H9 (cell line): ENCODE measurements around the gene BOLA3. TPM values are rescaled to one million over a fixed set of nuclear protein-coding genes. Genes with fewer than 3 reads are reported as not detected.
A peak's percentile ranks its signal among the peaks of the same experiment; 100 is the strongest.

Experiments
- DNase-seq: peaks from one replicate; pipeline ENCODE4 v3.0.0-alpha.2; 2017
- H2AFZ ChIP-seq: one replicate; pipeline ENCODE4 v1.6.1; 2013; ENCODE audit warnings: mild to moderate bottlenecking, low read length, control low read depth, moderate library complexity
- H2AK5ac ChIP-seq: 2 replicates; pipeline ENCODE4 v1.6.1; 2013; ENCODE audit warnings: low read length, control low read depth, mixed read lengths; ENCODE audit not compliant: insufficient read length
- H2BK120ac ChIP-seq: one replicate; pipeline ENCODE4 v1.6.1; 2013; ENCODE audit warnings: low read depth, mild to moderate bottlenecking, low read length, control low read depth, inconsistent platforms; ENCODE audit not compliant: poor library complexity, severe bottlenecking
- H2BK12ac ChIP-seq: 2 replicates; pipeline ENCODE4 v1.6.1; 2013; ENCODE audit warnings: low read length, control low read depth, mixed read lengths, low read depth; ENCODE audit not compliant: insufficient read length
- H2BK15ac ChIP-seq: 2 replicates; pipeline ENCODE4 v1.6.1; 2013; ENCODE audit warnings: low read depth, low read length, control low read depth
- H2BK20ac ChIP-seq: one replicate; pipeline ENCODE4 v1.6.1; 2013; ENCODE audit warnings: low read depth, mild to moderate bottlenecking, low read length, control low read depth, inconsistent platforms; ENCODE audit not compliant: poor library complexity, severe bottlenecking
- H2BK5ac ChIP-seq: 2 replicates; pipeline ENCODE4 v1.6.1; 2013; ENCODE audit warnings: low read length, control low read depth, mixed read lengths; ENCODE audit not compliant: insufficient read length
- H3K14ac ChIP-seq: 2 replicates; pipeline ENCODE4 v1.6.1; 2013; ENCODE audit warnings: low read length, control low read depth; ENCODE audit not compliant: insufficient read depth
- H3K18ac ChIP-seq: 2 replicates; pipeline ENCODE4 v1.6.1; 2013; ENCODE audit warnings: low read depth, mild to moderate bottlenecking, mixed read lengths, low read length, control low read depth; ENCODE audit not compliant: insufficient read length
- H3K23ac ChIP-seq: 2 replicates; pipeline ENCODE4 v1.6.1; 2013; ENCODE audit warnings: low read length, control low read depth, mixed read lengths, low read depth; ENCODE audit not compliant: insufficient read length
- H3K23me2 ChIP-seq: 2 replicates; pipeline ENCODE4 v1.6.1; 2013; ENCODE audit warnings: low read depth, mild to moderate bottlenecking, mixed read lengths, low read length, control low read depth; ENCODE audit not compliant: insufficient read length, poor library complexity, severe bottlenecking
- H3K27ac ChIP-seq: 2 replicates; pipeline ENCODE4 v1.5.1; 2013; ENCODE audit warnings: low read length, control low read depth, mixed read lengths, low read depth; ENCODE audit not compliant: insufficient read length
- H3K27me3 ChIP-seq: 2 replicates; pipeline ENCODE4 v1.6.1; 2013; ENCODE audit warnings: low read length, control low read depth, inconsistent platforms; ENCODE audit not compliant: insufficient read depth
- H3K4ac ChIP-seq: 2 replicates; pipeline ENCODE4 v1.6.1; 2013; ENCODE audit warnings: low read depth, mild to moderate bottlenecking, control low read depth, inconsistent platforms, low read length, moderate library complexity
- H3K4me1 ChIP-seq: 2 replicates; pipeline ENCODE4 v1.6.1; 2013; ENCODE audit warnings: low read length, control low read depth, inconsistent platforms; ENCODE audit not compliant: insufficient read depth
- H3K4me2 ChIP-seq: 2 replicates; pipeline ENCODE4 v1.6.1; 2013; ENCODE audit warnings: low read length, control low read depth, mixed read lengths; ENCODE audit not compliant: insufficient read length, insufficient read depth
- H3K56ac ChIP-seq: 2 replicates; pipeline ENCODE4 v1.6.1; 2013; ENCODE audit warnings: low read depth, mild to moderate bottlenecking, mixed read lengths, low read length, control low read depth; ENCODE audit not compliant: insufficient read length
- H3K79me1 ChIP-seq: 2 replicates; pipeline ENCODE4 v1.6.1; 2013; ENCODE audit warnings: low read depth, mild to moderate bottlenecking, moderate library complexity, low read length, control low read depth, inconsistent platforms; ENCODE audit not compliant: insufficient read depth, poor library complexity, severe bottlenecking
- H3K79me2 ChIP-seq: 2 replicates; pipeline ENCODE4 v1.6.1; 2013; ENCODE audit warnings: low read length, control low read depth, inconsistent platforms; ENCODE audit not compliant: insufficient read depth
- H3K9ac ChIP-seq: 2 replicates; pipeline ENCODE4 v1.6.1; 2013; ENCODE audit warnings: low read length, control low read depth, mixed read lengths; ENCODE audit not compliant: insufficient read length; ENCODE audit errors: extremely low read depth
- H3K9me3 ChIP-seq: one replicate; pipeline ENCODE4 v1.6.1; 2013; ENCODE audit warnings: low read depth, low read length, inconsistent platforms; ENCODE audit not compliant: control insufficient read depth
- H3T11ph ChIP-seq: one replicate; pipeline ENCODE4 v1.6.1; 2013; ENCODE audit warnings: mild to moderate bottlenecking, low read length, control low read depth, inconsistent platforms
- H4K20me1 ChIP-seq: one replicate; pipeline ENCODE4 v1.6.1; 2013; ENCODE audit not compliant: control insufficient read depth, insufficient read length, insufficient read depth
- H4K5ac ChIP-seq: 2 replicates; pipeline ENCODE4 v1.6.1; 2013; ENCODE audit warnings: low read depth, mild to moderate bottlenecking, mixed read lengths, low read length, control low read depth; ENCODE audit not compliant: insufficient read length
- H4K8ac ChIP-seq: replicated peaks from 2 replicates; pipeline ENCODE4 v1.6.1; 2013; ENCODE audit warnings: low read length, control low read depth, mixed read lengths, low read depth; ENCODE audit not compliant: insufficient read length
- H4K91ac ChIP-seq: 2 replicates; pipeline ENCODE4 v1.6.1; 2013; ENCODE audit warnings: low read depth, mild to moderate bottlenecking, moderate library complexity, mixed read lengths, low read length, control low read depth; ENCODE audit not compliant: insufficient read length
- H3K27ac Mint-ChIP-seq, 3 experiments: 2 replicates in 2 of 3; 3 replicates in 1 of 3; pipeline ENCODE4 v1.8.0; 2020 to 2021; ENCODE audit warnings: mixed read lengths in 3 of 3, mild to moderate bottlenecking in 1 of 3, moderate library complexity in 1 of 3
- H3K27me3 Mint-ChIP-seq: 2 replicates; pipeline ENCODE4 v1.8.0; 2021; ENCODE audit warnings: low read depth, mild to moderate bottlenecking, moderate library complexity, mixed read lengths
- H3K36me3 Mint-ChIP-seq, 3 experiments: 2 replicates in 2 of 3; 3 replicates in 1 of 3; pipeline ENCODE4 v1.8.0; 2020 to 2021; ENCODE audit warnings: low read depth in 3 of 3, mixed read lengths in 3 of 3; ENCODE audit not compliant: insufficient read depth in 1 of 3
- H3K4me1 Mint-ChIP-seq, 2 experiments: 2 replicates each; pipeline ENCODE4 v1.8.0; 2020; ENCODE audit warnings: mixed read lengths in 2 of 2
- H3K4me3 Mint-ChIP-seq, 2 experiments: 2 replicates in 1 of 2; 3 replicates in 1 of 2; pipeline ENCODE4 v1.8.0; 2020 to 2021; ENCODE audit warnings: mild to moderate bottlenecking in 2 of 2, mixed read lengths in 2 of 2, moderate library complexity in 1 of 2
- H3K9me3 Mint-ChIP-seq, 2 experiments: 2 replicates in 1 of 2; 3 replicates in 1 of 2; pipeline ENCODE4 v1.8.0; 2020; ENCODE audit warnings: mild to moderate bottlenecking in 2 of 2, mixed read lengths in 2 of 2, moderate library complexity in 1 of 2
- CTCF ChIP-seq: fragments of 200-600 bp; sonication (generic); conservative IDR thresholded peaks from 3 replicates; pipeline ENCODE4 v1.8.0; 2021; ENCODE audit warnings: antibody characterized with exemption, mild to moderate bottlenecking
- WGBS: extraction: QIAGEN DNeasy Blood & Tissue Kit; methylation state at CpG from one replicate; pipeline ENCODE4 v1.1.7; 2013; ENCODE audit warnings: missing lambda C conversion rate, low lambda C conversion rate, mixed read lengths; ENCODE audit not compliant: insufficient read length; ENCODE audit errors: extremely low coverage; 5-methylcytosine and 5-hydroxymethylcytosine counted together
- total RNA-seq: library from RNA; stranded (reverse); gene quantifications from 2 replicates; pipeline ENCODE4 v1.2.1, GENCODE V29; 2021

The BOLA3 gene
- total RNA-seq, 1 experiment from 2014 or later: 45.0 TPM

- no peaks in the 10 kb centered on the region for H4K20me1 ChIP-seq
- H4K91ac ChIP-seq: no peak overlapping the region
- no peaks in the 10 kb centered on the region for H3K79me1 ChIP-seq
- H3K4me2 ChIP-seq: no peak overlapping the region
- no peak for TF ChIP-seq CTCF
- no peak overlapping the region for H3K56ac ChIP-seq
- H3K9ac ChIP-seq: no peak overlapping the region
- H2BK5ac ChIP-seq: no peak overlapping the region
- H2AK5ac ChIP-seq: no peak overlapping the region
- H3K27me3 Mint-ChIP-seq: no peaks in the 10 kb centered on the region; the same call in 1 of the 2 replicates
- no peaks in the 10 kb centered on the region for H3K9me3 ChIP-seq
- H3K4ac ChIP-seq: no peak overlapping the region
- H3K79me2 ChIP-seq: no peaks in the 10 kb centered on the region
- no peak overlapping the region for H4K5ac ChIP-seq
- H3K27ac ChIP-seq: no peak overlapping the region
- no peak for DNase-seq
- no peak overlapping the region for H3K23ac ChIP-seq
- H2AFZ ChIP-seq: no peak overlapping the region
- H3K4me1 Mint-ChIP-seq: peaks cover 0 to 3% of the 10 kb centered on the region in 2 experiments; a peak in 3 of 4 replicates
- H3K18ac ChIP-seq: no peak overlapping the region
- peaks cover 11 to 65% (median 55%) of the 10 kb centered on the region in 3 experiments for H3K36me3 Mint-ChIP-seq
- H3K27ac Mint-ChIP-seq: peak overlapping the region in 1 of 3 experiments; percentile 41; a peak in 1 of 7 replicates
- H3K4me1 ChIP-seq: no peaks in the 10 kb centered on the region
- no peak overlapping the region for H3K4me3 Mint-ChIP-seq
- H2BK12ac ChIP-seq: no peak overlapping the region
- no peak overlapping the region for H2BK15ac ChIP-seq
- WGBS: no CpG with 5 or more reads among the region's 6 CpGs
- no peak overlapping the region for H3T11ph ChIP-seq
- H3K23me2 ChIP-seq: no peaks in the 10 kb centered on the region
- no peaks in the 10 kb centered on the region for H3K9me3 Mint-ChIP-seq
- no peak overlapping the region for H4K8ac ChIP-seq
- no peak overlapping the region for H2BK20ac ChIP-seq
- no peaks in the 10 kb centered on the region for H3K27me3 ChIP-seq
- no peak overlapping the region for H3K14ac ChIP-seq
- no peak overlapping the region for H2BK120ac ChIP-seq
Measured at GRCh38 chr2:74086021-74086420, 61.7 kb downstream of the BOLA3 start.

Other genes starting within 250 kb of the BOLA3 start
- gene DGUOK, start 221.0 kb downstream of the BOLA3 start, total RNA-seq: 95.0 and 98.5 TPM in 2 replicates
- 21.8 and 24.7 TPM in 2 replicates for gene TET3, start 163.0 kb downstream of the BOLA3 start, total RNA-seq
- gene MOB1A, start 31.0 kb upstream of the BOLA3 start, total RNA-seq: 95.1 and 98.6 TPM in 2 replicates
- gene MTHFD2, start 50.7 kb upstream of the BOLA3 start, total RNA-seq: 186 and 201 TPM in 2 replicates
- 0.42 and 0.50 TPM in 2 replicates for gene SLC4A5, start 195.5 kb upstream of the BOLA3 start, total RNA-seq
- gene DCTN1, start 232.4 kb upstream of the BOLA3 start, total RNA-seq: 136 and 141 TPM in 2 replicates